Measurements from ENCODE around the gene NOXA1.

DNA sequence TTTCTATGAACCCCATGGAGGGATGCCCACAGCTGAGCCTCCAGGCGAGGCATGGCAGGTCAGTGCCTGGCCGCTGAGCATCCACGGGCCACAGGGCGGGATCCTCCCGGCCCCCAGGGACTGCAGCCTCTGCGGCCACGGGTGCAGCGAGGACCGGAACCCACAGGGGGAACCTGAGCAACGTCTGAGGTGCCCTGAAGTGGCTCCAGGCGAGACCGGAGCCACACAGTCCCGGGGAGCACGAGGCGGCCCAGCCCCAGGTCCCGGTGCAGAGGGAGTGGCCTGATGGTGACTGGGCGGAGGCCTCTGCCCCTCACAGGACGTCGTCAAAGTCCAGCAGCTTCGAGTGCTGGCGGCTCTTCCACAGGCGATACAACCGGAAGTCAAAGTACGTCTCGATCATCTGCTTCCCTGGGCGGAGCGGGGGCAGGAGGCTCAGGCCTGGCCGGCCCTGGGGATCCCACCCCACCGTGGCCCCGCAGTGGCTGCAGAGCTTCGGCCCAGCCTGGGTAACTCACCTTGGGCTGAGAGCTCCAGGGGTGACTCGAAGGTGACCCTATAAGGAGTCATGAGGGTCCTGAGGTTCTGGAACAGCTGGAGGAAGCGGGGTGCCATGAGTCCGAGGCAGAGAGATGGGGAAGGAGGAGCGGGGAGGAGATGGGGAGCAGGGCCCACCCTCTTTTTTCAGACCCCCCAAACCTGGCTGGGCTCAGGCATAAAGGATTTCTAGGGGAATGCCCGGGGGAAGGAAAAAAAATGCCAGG is 26.1 kb downstream of the NOXA1 start:
- TF ChIP-seq RBM17 (IDR thresholded peaks at IDR 0.05; ENCODE audit: borderline replicate concordance, low read depth, low read length) (no peak), EWSR1 (IDR thresholded peaks at IDR 0.05; ENCODE audit: borderline replicate concordance, low read depth, partially characterized antibody) (no peak)
